Transverse colon (tissue), 4 donors: ENCODE results near the gene GRIA4. TPM values are rescaled to one million over a fixed set of nuclear protein-coding genes. Genes with fewer than 3 reads are reported as not detected.
"Not testable (repeated sequence)": the region's sequence is repeated elsewhere in the genome, so short reads cannot be mapped to it uniquely, and the experiment has no call there.

Source experiments
- DNase-seq: peaks from one replicate; pipeline ENCODE4 v3.0.0-alpha.2; 2019
- H3K27ac ChIP-seq, 4 donors: fragments of 200-600 bp; sonication (generic); 2 replicates each; pipeline ENCODE4 v1.5.1; 2016 to 2018; ENCODE audit warnings: inconsistent platforms in 4 of 4
- H3K27me3 ChIP-seq: fragments of 200-600 bp; sonication (generic); 2 replicates; pipeline ENCODE4 v1.5.1; 2017; ENCODE audit warnings: inconsistent platforms
- H3K36me3 ChIP-seq, 4 donors: fragments of 200-600 bp; sonication (generic); 2 replicates each; pipeline ENCODE4 v1.5.1; 2017 to 2019; ENCODE audit warnings: inconsistent platforms in 4 of 4
- H3K4me1 ChIP-seq, 4 donors: fragments of 200-600 bp; sonication (generic); 2 replicates each; pipeline ENCODE4 v1.5.1; 2017 to 2020; ENCODE audit warnings: inconsistent platforms in 4 of 4
- H3K4me3 ChIP-seq, 4 donors: fragments of 200-600 bp; sonication (generic); 1 replicate in 1 of 4; 2 replicates in 3 of 4; pipeline versions ENCODE4 v1.5.1 to v1.6.1; 2017 to 2019; ENCODE audit warnings: inconsistent platforms in 4 of 4
- H3K9me3 ChIP-seq, 2 donors: fragments of 200-600 bp; sonication (generic); 2 replicates each; pipeline ENCODE4 v1.5.1; 2017 to 2019; ENCODE audit warnings: inconsistent platforms in 2 of 2
- CTCF ChIP-seq, 5 experiments: fragments of 200-600 bp in 3 of 5; fragments of 450-650 bp in 2 of 5; sonication (generic) in 3 of 5; IDR thresholded peaks; 1 replicate in 2 of 5; 2 replicates in 3 of 5; pipeline ENCODE4 v1.5.1; 2016 to 2017; ENCODE audit warnings: antibody characterized with exemption in 5 of 5, inconsistent platforms in 3 of 5, mild to moderate bottlenecking in 2 of 5, moderate library complexity in 1 of 5
- EP300 ChIP-seq: sonication (generic); formaldehyde crosslinking; IDR thresholded peaks from one replicate; pipeline ENCODE4 v1.6.1; 2017; ENCODE audit warnings: antibody characterized with exemption, low read depth
- POLR2A ChIP-seq: fragments of 450-650 bp; IDR thresholded peaks from one replicate; pipeline ENCODE4 v1.6.1; 2016; ENCODE audit warnings: antibody characterized with exemption, mild to moderate bottlenecking, moderate library complexity
- POLR2AphosphoS5 ChIP-seq, 3 donors: sonication (generic); formaldehyde crosslinking; IDR thresholded peaks; one replicate each; pipeline ENCODE4 v1.6.1; 2016; ENCODE audit warnings: antibody characterized with exemption in 3 of 3
- WGBS, 2 donors: methylation state at CpG; one replicate each; pipeline ENCODE4 v1.1.5; 2018; ENCODE audit warnings: low coverage in 1 of 2; 5-methylcytosine and 5-hydroxymethylcytosine counted together
- in situ Hi-C, 4 donors: fragments of 200-750 bp; cut with MboI; loops; one replicate each; pipeline versions ENCODE4 v1.15.0 to v1.15.1; 2017; ENCODE audit warnings: low sequenced_read_pairs in 3 of 4, low pct_ligation_motif_present in 1 of 4, low pct_unique_long_range_greater_than_20kb in 1 of 4
- intact Hi-C: fragments of 100-400 bp; cut with DNase I; formaldehyde crosslinking; loops from one replicate; pipeline ENCODE4 v1.15.1; 2023; ENCODE audit warnings: low total_unique reads
- total RNA-seq, 4 donors: library from RNA; depleted of rRNA; stranded (reverse); fragments of >200 nt; gene quantifications; one replicate each; pipeline ENCODE4 v1.1.0, GENCODE V29; 2016

The GRIA4 gene
- total RNA-seq, 4 donors from 2014 or later, result 0.79 to 2.4 (median 1.4) TPM; not detected in 1

DNA sequence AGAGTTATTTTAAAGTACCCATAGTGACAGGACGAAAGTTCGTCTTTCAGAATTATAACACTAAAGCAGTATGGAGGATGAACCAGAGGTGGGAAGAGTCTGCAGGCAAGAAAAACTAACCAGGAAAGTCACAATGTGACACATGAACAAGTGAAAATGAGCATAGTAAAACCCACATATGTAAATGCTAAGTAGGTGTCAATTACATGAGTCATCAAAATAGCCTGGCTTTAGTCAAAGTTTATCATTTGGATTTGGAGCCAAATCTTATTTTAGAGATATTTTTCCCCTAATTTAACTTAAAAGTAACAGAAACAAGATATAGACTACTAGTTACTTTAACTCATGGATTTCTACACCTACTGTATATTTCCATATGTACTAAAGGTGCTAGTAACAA, 159.8 kb downstream of the GRIA4 start:
- in situ Hi-C loops (no loop called here), intact Hi-C loops (no loop called here)
- Histone ChIP-seq H3K4me3 (no peak overlapping the region), H3K27me3 (no peaks in the 10 kb centered on the region), H3K36me3 (no peaks in the 10 kb centered on the region), H3K4me1 (no peaks in the 10 kb centered on the region), H3K27ac (no peak overlapping the region), H3K9me3 (no peaks in the 10 kb centered on the region)
- TF ChIP-seq POLR2A (no peak), POLR2AphosphoS5 (IDR thresholded peaks at IDR 0.05) (no peak), EP300 (no peak), CTCF (IDR thresholded peaks at IDR 0.05) (no peak)
- DNase-seq, result no peak
- 89 to 94% methylated on average over 2 of the region's 2 CpGs for WGBS, 2 donors

GRCh38 chr11:105773452-105773851, 163.6 kb downstream of the GRIA4 start:
- intact Hi-C loops, H3K27ac ChIP-seq, H3K4me1 ChIP-seq, DNase-seq, H3K36me3 ChIP-seq, H3K27me3 ChIP-seq, H3K4me3 ChIP-seq, H3K9me3 ChIP-seq, in situ Hi-C loops: not testable (repeated sequence)
- WGBS, 2 donors, result 84 to 90% methylated on average over 3 of the region's 3 CpGs

DNA sequence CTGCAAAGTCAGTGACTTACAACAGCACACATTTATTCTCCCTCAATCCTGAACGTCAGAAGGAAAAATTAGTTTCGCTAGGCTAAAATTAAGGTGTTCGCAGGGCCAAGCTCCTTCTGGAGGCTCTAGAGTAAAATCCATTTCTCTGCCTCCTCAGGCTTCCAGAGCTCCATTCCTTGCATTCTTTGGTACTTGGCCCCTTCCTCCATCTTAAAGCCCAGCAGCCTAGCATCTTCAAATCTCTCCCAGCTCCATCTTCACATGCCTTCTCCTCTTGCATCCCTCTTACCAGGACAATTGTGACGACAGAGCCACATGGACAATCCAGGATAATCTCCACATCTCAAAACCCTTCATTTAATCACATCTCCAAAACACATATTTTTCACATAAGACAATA, 165.0 kb downstream of the GRIA4 start:
- Histone ChIP-seq H3K27me3 (no peaks in the 10 kb centered on the region), H3K9me3 (no peaks in the 10 kb centered on the region), H3K4me3 (no peak overlapping the region), H3K27ac (no peak overlapping the region), H3K4me1 (no peaks in the 10 kb centered on the region), H3K36me3 (no peaks in the 10 kb centered on the region)
- in situ Hi-C loops, result no loop called here
- TF ChIP-seq POLR2A (no peak), CTCF (IDR thresholded peaks at IDR 0.05) (no peak)
- WGBS, 2 donors, result 81 to 91% methylated on average over 4 of the region's 4 CpGs
- DNase-seq, result no peak
- intact Hi-C loops, result no loop called here

- Histone ChIP-seq H3K4me1 (no peaks in the 10 kb centered on the region), H3K27me3 (no peaks in the 10 kb centered on the region), H3K27ac (no peak overlapping the region), H3K36me3 (no peaks in the 10 kb centered on the region), H3K9me3 (no peaks in the 10 kb centered on the region), H3K4me3 (no peak overlapping the region)
- TF ChIP-seq CTCF (IDR thresholded peaks at IDR 0.05) (no peak), POLR2AphosphoS5 (IDR thresholded peaks at IDR 0.05) (no peak), EP300 (no peak), POLR2A (no peak)
- DNase-seq, result no peak
- intact Hi-C loops, result no loop called here
- in situ Hi-C loops, result no loop called here
- WGBS, 2 donors, result 60 to 67% methylated on average over 3 of the region's 3 CpGs
These were observed 171.1 kb downstream of the GRIA4 start for GRCh38 chr11:105780781-105781525.

DNA sequence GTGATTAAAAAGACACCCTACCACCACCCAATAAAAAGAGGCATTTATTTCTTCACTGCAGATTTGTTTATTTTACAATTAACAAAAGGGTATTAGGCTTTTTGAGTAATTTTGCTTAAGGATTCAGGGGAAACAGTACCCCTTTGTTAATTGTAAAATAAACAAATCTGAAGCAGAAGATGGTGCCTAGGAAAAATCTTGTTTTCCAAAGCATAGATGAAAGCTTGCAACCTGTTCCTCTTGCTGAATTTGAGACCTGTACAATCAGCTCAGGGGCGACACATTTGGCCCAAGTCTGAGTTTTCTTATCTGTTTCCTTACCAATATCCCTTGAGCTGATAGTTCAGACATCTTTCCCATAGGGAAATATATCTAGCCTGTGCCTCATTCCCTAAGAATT, 171.9 kb downstream of the GRIA4 start:
- Histone ChIP-seq H3K27ac (no peak overlapping the region), H3K4me1 (no peaks in the 10 kb centered on the region), H3K9me3 (no peaks in the 10 kb centered on the region), H3K27me3 (no peaks in the 10 kb centered on the region), H3K36me3 (no peaks in the 10 kb centered on the region), H3K4me3 (no peak overlapping the region)
- no peak for DNase-seq
- TF ChIP-seq CTCF (IDR thresholded peaks at IDR 0.05) (no peak), EP300 (no peak), POLR2A (no peak), POLR2AphosphoS5 (IDR thresholded peaks at IDR 0.05) (no peak)
- in situ Hi-C loops, result no loop called here
- intact Hi-C loops, result no loop called here
- WGBS, 2 donors, result 70 to 76% methylated on average over 1 of the region's 1 CpG
